GM04504 (cell line): ENCODE data around the gene KREMEN1.

Experiments used
- DNase-seq: peaks from one replicate; pipeline ENCODE4 v3.0.0-alpha.2; 2012; ENCODE audit warnings: low read depth

Gene KREMEN1

GRCh38 chr22:29133603-29134133 lies 60.8 kb downstream of the KREMEN1 start:
- DNase-seq, result no peak

DNA sequence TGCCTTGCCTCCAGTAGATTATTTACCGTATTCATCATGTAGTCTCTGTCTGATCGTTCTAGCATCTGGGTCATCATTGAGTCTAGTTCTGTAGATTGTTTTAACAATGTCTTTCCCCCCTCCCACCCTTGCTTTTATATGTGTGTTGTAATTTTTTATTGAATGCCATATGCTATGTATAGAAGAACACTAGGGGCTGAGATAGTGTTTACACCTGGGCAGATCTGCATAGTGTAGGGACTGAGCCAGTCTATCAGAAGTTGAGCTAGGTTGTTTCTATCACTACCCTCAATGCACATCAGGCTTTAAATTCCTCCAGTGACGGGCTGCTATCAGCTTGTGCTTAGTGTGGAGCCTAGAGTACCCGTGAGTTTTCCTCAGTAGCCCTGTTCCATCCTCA lies 61.6 kb downstream of the KREMEN1 start:
- DNase-seq, result no peak

GRCh38 chr22:29136782-29137700 lies 64.2 kb downstream of the KREMEN1 start:
- DNase-seq, result no peak

DNA sequence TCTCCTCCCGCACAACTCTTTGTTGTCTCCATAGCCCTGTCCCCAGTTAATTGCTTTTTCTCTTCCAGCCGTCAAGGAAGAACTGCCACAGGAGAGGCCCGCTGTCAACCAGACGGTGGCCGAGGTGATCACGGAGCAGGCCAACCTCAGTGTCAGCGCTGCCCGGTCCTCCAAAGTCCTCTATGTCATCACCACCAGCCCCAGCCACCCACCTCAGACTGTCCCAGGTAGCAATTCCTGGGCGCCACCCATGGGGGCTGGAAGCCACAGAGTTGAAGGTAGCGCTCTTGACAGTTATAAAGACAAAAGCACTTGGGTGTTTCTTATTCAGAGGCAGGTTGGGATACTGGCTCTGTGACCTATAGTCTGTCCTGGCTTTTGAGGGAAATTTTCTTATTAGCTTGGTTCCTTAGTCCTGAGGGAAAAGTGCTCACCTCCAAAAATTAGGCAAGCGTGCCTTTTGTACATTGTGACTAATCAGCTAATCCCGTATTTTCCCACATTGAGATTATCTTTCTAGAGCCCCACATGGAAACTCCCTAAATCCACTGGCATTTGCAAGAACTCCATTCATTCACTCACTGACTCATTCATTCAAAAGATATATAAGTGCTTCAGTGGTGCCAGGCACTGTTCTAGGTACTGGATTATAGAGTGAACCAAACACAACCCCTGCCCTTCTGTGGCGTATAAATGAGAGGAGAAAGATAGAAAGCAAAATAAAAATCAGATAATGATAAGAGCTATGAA lies 65.9 kb downstream of the KREMEN1 start:
- no peak for DNase-seq

- peak; percentile 22 for DNase-seq
Observed at GRCh38 chr22:29139965-29140782, 67.3 kb downstream of the KREMEN1 start.

- DNase-seq, result no peak
Observed at GRCh38 chr22:29141078-29141688, 68.3 kb downstream of the KREMEN1 start.

DNA sequence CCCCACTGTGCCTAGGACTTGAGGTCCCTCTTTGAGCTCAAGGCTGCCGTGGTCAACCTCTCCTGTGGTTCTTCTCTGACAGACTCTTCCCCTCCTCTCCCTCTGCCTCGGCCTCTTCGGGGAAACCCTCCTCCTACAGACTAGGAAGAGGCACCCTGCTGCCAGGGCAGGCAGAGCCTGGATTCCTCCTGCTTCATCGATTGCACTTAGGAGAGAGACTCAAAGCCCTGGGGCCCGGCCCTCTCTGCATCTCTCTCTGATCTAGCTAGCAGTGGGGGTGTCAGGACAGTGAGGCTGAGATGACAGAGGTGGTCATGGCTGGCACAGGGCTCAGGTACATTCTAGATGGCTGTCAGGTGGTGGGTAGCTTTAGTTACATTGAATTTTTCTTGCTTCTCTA lies 69.3 kb downstream of the KREMEN1 start:
- no peak for DNase-seq

GRCh38 chr22:29143941-29144785 lies 71.3 kb downstream of the KREMEN1 start:
- DNase-seq, result no peak

DNA sequence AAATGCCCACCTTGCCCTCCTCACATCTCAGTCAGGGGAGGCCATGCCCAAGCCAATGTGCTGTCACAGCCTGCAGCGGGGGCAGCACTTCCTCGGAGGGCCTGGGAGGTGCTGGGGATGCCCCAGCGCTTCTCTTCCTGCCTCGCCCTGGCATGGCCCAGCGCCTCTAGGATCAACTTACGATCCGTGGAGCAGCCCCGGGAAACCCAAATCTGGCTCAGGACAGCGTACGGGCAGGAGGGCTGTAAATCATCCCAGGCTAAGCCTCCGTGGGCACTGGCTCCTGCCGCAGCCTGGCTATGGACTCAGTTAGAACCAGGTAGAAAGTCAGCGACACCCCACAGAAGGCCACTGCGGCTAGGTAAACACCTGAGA lies 71.9 kb downstream of the KREMEN1 start:
- DNase-seq, result no peak

GRCh38 chr22:29145321-29146072 lies 72.7 kb downstream of the KREMEN1 start:
- DNase-seq, result no peak

DNA sequence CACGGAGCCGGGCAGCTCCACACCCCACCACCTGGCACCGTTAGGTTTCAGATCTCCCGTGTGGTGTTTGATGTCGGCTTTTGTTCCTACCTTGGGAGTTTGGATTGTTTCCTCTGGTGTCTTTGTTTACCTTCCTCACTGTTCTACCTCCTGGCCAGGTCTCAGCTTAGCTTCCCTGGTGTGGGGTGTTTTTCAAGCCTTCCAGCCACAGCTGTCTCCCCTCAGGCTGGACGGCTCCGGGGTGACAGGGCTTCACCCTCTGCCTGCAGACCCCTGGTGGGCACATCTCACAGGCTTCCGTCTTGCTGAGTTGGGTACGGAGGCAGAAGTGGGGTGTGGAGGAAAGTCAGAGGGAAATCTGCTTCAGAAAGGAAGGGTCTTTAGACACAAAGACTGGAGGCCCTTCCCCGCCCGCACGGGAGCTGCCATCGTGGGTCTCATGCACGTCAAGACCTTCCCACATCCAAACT lies 73.3 kb downstream of the KREMEN1 start:
- no peak for DNase-seq

DNA sequence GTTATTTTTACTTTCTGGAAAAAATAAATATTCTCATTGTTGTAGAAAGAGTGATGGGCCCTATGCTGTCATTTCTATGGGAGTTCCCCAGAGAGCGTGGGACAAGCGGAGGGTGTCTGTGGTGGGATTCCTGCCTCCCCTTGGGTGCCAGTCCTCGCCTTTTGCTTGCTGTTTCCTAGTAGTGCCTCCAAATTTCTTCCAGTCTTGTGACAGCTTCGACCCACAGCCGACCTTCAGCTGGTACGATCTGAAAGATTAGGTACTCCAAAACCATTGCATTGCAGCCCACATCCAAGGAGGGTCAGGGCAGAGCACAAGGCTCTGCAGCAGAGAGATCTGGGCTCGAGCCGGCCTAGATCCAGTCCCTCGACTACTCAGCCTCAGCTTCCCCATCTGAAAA lies 73.9 kb downstream of the KREMEN1 start:
- DNase-seq, result no peak

GRCh38 chr22:29147331-29147899 lies 74.6 kb downstream of the KREMEN1 start:
- DNase-seq, result no peak

- DNase-seq, result no peak
Observed at GRCh38 chr22:29148036-29148435, 75.2 kb downstream of the KREMEN1 start.

GRCh38 chr22:29148826-29149225 lies 76.0 kb downstream of the KREMEN1 start:
- DNase-seq, result no peak

- no peak for DNase-seq
Observed at GRCh38 chr22:29149841-29150555, 77.2 kb downstream of the KREMEN1 start.

DNA sequence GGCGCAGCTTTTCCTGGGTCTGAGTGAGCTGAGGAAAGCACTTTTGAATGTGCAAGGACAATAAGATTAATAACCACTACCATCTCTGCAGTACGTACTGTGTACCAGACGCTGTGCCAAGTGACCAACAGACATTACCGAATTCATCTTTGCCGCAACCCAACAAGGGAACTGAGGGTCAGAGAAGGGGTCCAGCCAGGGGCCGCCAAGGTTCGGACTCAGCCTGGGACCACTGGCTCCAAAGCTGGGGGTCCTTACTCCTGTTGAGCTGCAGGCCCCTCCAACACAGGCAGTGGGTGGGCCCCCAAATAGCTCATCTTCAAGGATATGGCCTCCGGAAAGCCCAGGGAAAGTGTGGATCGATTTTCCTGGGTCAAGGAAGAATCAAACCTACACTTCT lies 77.9 kb downstream of the KREMEN1 start:
- no peak for DNase-seq

DNA sequence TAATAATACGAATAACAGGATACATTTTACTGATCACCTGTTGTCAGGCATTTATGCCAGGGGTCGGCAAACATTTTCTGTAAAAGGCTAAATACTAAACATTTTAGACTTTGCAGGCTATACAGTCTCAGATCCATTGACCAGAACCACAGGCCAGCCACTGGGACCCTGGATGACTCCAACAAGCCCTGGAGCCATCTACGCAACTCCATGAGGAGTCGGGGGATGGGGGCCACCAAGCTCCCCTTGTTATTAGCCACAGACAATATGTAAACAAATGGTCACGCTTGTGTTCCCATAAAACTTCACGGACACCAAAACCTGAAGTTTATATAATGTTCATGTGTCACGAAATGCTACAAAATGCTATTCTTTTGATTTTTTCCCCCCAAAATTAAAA lies 78.5 kb downstream of the KREMEN1 start:
- DNase-seq, result no peak
